Dermis blood vessel endothelial cell (primary cell): ENCODE results near the gene GNG3. TPM values are rescaled to one million over a fixed set of nuclear protein-coding genes. Genes with fewer than 3 reads are reported as not detected.
A peak's percentile ranks its signal among the peaks of the same experiment; 100 is the strongest.
"Not testable (repeated sequence)": the region's sequence is repeated elsewhere in the genome, so short reads cannot be mapped to it uniquely, and the experiment has no call there.

ENCODE experiments used
- DNase-seq: peaks from one replicate; pipeline ENCODE4 v3.0.0; 2010
- total RNA-seq: library from RNA; depleted of rRNA; stranded (reverse); fragments of >200 nt; gene quantifications from 2 replicates; pipeline ENCODE4 v1.2.3, GENCODE V29; 2014

Gene GNG3
- total RNA-seq, 1 donor from 2014 or later: not detected

DNA sequence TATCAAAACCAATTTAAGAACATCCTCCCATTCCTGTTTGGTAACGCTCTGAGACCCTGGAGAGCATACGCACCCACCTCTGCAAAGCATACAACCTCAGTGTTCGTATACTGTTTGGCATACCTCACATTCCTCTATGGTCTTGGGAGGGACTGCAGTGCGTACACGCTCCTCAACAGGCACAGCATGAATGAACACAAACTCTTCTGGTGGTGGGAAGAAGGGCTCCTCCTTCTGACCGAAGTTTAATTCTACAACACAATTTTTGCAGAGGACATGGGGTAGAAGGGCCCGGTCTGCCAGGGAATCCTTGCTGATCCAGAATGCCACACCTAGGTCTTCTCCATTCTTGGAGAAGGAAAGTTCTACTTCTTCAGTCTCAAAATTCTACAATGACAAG is 14.5 kb downstream of the GNG3 start:
- DNase-seq: peak; percentile 40

DNA sequence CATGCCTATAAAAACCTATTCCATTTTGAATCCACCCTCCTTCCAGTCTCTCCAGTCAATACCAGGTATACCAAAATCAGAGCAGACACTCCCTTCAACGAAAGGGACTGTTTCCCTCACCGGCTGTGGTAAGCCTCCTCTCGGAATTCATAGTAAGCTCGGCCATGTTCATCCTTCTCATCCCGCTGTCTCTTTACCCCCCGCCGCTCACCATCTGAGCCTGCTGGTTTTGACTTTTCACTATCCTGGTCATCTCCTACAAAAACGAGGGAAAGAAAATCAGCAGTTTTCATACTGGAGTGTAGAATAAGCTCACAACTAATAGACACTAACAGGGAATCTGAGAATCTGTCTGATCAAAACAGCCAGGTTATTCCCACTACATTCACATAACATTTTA is 16.7 kb downstream of the GNG3 start:
- no peak for DNase-seq

GRCh38 chr11:62725646-62726045 is 18.2 kb downstream of the GNG3 start:
- DNase-seq: peak; percentile 23

- DNase-seq: peak; percentile 16
Observed at GRCh38 chr11:62726156-62726914, 18.9 kb downstream of the GNG3 start.

DNA sequence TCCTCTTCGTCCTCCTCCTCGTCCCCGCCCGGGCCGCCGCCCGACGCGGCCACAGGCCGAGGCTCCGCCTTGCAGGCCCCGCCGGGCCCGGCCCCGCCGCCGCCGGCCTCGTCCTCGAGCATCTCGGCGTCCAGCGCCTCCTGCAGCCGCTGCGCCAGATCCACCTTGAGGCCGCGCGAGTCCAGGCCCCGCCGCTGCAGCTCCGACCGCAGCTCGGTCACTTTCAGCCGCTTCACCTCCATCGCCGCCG is 19.4 kb downstream of the GNG3 start:
- no peak for DNase-seq

GRCh38 chr11:62727165-62727871 is 19.8 kb downstream of the GNG3 start, which contains the start of gene HNRNPUL2:
TSS of gene HNRNPUL2 (minus strand) at chr11:62727457. CDS start at chr11:62727156, 301 bp downstream.
- peak; percentile 100 for DNase-seq

GRCh38 chr11:62727872-62728170 is 20.3 kb downstream of the GNG3 start:
- peak; percentile 98 for DNase-seq

DNA sequence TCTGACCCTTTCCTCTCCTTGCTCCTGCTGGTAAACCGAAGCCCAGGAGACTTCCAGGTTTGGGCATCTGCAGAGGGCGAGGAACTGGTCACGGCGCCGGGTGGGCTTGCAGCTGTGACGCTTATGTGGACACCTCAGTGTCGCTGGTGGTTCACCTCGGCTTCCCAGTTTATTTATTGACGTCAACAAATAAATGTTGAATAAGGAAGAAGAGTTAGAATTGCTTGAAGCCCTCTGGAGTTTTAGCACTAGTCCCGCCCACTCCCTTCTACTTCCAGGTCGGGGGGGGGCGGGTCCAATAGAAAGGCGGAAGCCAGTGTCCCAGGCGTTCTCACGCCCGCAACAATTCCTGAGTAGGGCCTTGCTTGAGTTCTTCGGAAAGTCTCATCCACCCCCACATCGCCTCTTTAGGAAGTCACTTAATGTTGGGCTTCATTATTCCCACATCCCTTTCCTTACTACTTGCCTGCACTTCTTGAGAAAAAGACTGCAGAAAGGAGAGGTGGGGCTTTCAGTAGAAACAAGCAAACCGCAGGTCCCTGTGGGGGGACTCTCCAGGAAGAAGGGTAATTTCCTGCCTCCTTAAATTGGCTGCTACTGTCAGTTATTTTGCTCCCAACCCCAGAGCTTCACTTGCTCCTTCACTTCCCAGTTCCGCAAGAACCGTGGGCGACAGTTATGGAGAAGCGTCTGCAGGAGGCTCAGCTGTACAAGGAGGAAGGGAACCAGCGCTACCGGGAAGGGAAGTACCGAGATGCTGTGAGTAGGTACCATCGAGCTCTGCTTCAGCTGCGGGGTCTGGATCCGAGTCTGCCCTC is 20.9 kb downstream of the GNG3 start, which contains the start of gene TTC9C:
Gene TTC9C, plus strand, starts transcription at position 316 of the 818 bp plus-strand sequence. Its CDS starts 363 bp downstream, at position 679.
- DNase-seq: peak; percentile 91

DNA sequence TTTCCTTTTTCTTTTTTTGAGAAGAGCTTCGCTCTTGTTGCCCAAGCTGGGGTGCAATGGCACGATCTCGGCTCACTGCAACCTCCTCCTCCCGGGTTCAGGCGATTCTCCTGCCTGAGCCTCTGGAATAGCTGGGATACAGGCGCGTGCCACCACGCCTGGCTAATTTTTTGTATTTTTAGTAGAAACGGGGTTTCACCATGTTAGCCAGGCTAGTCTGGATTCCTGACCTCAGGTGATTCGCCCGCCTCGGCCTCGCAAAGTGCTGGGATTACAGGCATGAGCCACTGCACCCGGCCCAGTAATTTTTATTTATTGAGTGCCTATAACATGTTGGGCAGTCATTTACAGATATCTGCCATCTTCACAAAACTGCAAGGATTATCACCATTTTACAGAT is 22.6 kb downstream of the GNG3 start:
- not testable (repeated sequence) for DNase-seq

DNA sequence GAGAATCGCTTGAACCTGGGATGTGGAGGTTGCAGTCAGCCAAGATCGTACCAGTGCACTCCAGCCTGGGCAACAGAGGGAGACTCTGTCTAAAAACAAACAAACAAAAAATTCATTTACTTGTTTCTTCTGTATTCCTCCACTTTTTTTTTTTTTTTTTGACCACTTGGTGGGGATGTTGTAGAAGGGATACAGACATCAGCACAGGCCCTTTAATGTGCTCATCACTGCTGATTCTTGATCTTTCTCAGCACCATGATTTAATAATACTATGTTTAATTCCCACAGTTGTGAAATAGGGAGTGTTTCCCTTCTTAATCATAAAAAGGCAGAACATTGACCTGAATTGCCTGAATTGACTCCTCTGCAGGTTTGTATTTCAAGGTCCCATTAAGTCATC is 25.4 kb downstream of the GNG3 start:
- peak; percentile 41 for DNase-seq

DNA sequence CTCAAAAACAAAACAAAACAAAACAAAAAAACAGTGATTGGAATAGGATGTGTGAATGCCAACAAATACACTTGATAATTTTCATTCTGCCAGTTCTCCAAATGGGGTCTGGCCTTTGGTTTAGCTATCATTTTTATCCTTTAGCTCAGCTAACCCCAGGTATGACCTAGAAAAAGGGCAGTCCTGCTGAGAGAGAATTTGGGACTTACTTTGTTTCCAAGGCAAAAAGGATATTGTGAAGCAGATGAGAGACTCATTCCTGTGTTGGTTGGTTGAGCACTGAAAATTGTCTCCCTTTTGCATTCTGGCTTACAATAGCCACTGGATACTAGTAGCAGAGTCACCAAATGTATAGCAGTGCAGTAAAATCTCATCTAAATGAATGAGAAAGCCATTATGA is 29.7 kb downstream of the GNG3 start:
- DNase-seq: no peak

DNA sequence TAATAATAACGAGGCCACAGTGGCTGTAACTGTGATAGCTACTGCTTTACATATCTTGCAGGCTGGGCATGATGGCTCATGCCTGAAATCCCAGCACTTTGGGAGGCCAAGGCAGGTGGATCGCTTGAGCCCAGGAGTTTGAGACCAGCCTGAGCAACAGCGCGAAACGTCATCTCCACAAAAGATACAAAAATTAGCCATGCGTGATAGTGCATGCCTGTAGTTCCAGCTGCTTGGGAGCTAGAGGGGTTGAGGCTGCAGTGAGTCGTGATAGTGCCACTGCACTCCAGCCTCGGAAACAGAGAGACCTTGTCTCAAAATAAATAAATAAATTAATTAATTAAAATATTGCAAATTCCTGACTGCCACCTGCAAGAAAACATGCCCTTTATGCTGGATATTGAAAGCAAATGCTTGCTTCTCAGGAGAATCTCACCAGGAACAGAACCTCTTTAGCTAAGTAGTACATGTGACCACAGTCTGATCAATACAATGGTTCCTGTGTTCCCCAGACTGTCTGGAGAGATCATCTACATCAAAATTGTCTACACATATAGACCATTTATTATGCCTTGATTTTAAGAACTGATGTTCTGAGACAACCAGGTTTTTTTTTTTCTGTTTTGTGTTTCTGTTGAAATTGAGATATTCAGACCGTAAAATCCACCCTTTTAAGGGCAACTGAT is 40.1 kb downstream of the GNG3 start:
- DNase-seq: no peak

DNA sequence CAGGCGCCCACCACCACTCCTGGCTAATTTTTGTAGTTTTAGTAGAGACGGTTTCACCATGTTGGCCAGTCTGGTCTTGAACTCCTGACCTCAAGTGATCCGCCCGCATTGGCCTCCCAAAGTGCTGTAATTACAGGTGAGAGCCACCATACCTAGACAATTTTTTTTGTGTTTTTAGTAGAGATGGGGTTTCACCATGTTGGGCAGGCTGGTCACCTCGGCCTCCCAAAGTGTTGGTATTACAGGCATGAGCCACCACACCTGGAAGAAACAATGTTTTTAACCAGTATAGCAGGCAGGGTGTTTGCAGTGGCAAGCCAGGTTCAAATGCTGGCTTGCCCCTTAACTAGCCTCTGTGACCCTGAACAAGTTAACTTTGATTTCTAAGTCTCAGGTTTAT is 42.5 kb downstream of the GNG3 start:
- not testable (repeated sequence) for DNase-seq

GRCh38 chr11:62752177-62752785 is 44.8 kb downstream of the GNG3 start:
- DNase-seq: no peak

DNA sequence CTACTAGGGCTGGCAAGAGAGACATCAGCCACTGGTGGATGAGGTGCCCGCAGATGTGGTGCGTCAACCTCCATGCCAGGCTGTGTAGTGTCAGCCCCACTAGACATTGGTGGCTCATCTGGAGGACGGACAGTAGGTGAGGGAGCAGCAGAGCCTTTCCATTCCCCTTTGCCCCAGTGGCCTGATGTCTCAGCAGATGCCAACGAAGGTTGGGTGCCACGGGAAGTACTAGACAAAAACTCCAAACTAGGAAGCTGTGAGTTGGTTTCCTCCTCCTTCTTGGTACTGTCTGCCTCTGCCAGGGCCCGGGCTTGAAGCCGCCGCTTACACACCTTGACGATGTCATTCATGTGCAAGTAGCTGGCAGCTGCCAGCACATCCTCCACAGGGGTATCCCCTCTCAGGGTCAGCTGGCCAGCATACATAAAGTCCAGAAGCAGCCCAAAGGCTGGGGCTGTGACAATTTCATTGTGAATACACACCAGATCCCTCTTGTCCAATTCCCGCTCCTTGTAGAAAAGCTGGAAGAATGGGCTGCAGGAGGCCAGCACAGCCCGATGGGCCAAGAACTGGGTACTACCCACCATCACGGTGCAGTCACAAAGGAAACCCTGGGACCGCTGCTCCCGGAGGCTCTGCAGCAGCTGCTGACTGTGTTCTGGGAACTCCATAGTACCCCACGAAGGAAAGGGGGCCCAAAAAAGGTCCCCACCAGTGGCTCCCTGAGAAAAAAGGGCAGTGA is 45.7 kb downstream of the GNG3 start:
- DNase-seq: no peak

DNA sequence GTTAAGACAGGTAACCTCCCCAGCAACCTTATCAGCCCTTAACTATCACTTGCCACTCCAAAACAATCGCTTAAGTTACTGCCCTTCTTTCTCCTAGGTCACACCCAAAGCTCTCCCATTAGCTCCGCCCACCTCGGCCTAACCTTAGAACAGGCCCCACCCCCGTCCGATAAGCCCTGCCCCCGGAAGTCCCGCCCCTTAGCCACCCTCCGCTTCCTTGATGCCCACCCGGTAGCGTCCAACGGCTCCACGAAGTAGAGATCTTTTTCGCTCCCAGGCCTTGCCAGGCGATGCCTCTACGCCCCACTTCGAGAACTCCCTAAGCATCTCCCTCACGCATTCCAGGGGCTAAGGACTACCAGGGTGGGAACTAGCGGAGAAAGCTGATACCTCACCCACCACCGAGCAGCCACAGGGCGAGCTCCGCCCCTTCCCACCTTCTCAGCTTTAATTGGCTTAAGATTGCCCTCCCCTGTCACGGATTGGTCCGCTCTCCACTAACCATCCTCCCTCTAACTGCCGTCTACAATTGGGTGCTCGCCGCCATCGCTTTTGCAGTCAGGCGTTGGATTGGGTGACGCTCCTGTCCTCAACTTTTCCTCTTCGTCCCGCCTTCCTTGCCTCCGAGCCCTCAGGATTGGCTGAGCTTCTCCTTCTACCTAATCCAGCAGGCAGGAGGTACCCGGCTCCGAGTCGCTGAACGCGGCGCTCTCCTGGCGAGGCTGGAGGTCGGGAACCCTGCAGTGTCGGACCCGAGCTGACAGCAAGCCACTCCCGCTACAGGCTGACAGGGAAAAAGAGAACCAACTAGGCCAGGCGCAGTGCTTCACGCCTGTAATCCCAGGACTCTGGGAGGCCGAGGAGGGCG is 46.5 kb downstream of the GNG3 start, which contains the start of gene ZBTB3:
Gene ZBTB3, minus strand, starts transcription at position 425 of the 868 bp plus-strand sequence. CDS start 496 bp downstream, outside the sequence.
- peak; percentile 100 for DNase-seq

DNA sequence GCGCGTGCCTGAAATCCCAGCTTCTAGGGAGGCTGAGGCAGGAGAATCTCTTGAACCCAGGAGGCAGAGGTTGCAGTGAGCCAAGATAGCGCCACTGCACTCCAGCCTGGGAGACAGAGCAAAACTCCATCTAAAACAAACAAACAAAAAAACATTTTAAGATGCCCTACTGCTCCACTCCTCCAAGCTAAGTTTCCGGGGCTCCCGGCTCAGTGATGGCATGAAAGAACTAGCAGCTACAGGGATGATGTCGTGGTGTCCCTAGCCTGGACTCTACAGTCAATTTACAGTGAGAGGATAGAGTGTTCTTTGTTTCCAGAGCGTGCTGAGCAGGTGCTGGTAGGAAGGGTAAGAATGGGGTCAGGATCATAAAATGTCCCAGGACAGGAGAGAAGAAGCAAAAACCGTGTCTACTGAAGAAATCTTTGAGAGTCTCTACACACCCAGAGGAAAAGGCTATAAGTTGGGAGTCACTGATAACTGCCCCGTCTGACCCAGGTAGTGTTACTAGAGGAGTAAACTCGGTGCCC is 47.7 kb downstream of the GNG3 start:
- no peak for DNase-seq

DNA sequence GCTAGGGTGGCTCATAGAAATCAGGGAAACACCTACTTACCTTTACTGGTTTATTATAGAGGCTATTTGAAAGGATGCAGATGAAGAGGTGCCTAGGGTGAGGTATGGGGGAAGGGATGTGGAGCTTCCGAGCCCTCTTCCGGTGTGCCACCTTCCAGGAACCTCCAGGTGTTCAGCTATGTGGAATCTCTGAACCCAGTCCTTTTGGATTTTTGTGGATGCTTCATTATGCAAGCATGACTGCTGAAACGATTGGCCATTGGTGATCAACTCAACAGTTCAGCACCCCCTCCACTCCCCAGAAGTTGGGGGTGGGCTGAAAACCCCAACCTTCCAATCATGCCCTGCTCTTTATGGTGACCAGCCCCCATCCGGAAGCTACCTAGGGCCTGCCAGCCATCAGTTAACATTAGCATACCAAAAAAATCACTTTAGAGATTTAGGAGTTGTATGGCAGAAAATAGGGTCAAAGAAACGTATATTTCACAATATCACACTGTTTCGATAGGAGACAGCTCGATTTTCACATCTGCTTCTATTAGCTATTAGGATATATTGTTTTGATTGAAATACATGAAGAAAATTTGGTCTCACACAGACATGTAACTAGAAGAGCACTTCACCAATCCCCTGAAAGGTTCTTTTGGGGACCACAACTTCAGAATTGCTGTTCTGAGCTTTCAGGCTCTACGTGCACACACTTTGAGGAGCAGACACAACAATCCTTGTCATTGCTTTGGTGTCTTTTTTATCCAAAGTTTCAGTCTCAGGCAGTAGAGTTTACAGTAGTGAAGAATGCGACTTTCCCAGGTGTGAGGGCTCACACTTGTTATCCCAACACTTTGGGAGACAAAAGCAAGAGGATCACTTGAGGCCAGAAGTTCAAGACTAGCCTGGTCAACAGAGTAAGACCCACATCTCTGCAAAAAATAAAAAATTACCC is 50.6 kb downstream of the GNG3 start:
- DNase-seq: no peak
